Measurements from ENCODE around the gene TCP11X2.
A peak's percentile ranks its signal among the peaks of the same experiment; 100 is the strongest.
"Not testable (repeated sequence)": the region's sequence is repeated elsewhere in the genome, so short reads cannot be mapped to it uniquely, and the experiment has no call there.

The TCP11X2 gene

DNA sequence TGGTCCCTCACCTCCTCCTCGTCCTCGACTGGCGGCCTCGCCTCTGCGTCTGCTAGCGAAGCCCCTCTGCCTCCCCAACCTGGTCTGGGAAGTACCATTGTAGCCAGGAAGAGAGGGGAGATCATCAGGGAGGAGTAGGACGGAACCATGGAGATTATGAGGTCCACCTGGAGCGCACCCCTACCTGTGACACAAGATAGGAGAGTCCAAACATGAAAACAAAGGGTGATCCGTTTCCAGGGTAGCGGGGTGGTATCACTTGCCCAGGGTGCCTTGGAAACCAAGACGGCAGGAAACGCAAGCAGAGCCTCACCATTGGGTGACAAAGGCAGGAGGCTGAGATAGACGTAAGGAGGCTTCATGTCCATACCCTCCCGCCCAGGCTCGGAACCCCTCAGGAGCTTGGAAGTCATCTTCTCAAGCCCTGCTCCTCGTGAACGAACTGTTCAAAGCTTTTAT is at the start of gene TCP11X2:
Gene TCP11X2 (minus strand): TSS at position 51 of the 459 bp plus-strand sequence.
- DNase-seq = not testable (repeated sequence)

DNA sequence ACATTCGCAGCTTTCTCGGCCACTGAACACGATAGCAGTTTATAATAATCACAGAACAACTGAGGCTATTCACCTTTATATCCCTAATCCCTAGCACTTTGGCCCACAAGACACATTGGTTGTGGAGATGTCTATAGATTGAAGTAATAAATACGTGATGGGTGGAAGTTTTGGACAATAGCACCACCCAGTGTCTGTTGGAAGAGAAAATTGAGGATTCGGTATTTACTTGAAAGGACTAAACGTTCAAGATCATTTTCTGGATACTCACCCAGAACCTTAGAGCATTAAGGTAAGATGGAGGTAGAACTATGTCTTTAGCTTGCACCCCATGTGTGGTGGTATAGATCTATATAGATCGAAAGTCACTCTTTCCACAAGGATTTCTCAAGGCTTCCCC is 45.7 kb upstream of the TCP11X2 start:
- no peak for DNase-seq

DNA sequence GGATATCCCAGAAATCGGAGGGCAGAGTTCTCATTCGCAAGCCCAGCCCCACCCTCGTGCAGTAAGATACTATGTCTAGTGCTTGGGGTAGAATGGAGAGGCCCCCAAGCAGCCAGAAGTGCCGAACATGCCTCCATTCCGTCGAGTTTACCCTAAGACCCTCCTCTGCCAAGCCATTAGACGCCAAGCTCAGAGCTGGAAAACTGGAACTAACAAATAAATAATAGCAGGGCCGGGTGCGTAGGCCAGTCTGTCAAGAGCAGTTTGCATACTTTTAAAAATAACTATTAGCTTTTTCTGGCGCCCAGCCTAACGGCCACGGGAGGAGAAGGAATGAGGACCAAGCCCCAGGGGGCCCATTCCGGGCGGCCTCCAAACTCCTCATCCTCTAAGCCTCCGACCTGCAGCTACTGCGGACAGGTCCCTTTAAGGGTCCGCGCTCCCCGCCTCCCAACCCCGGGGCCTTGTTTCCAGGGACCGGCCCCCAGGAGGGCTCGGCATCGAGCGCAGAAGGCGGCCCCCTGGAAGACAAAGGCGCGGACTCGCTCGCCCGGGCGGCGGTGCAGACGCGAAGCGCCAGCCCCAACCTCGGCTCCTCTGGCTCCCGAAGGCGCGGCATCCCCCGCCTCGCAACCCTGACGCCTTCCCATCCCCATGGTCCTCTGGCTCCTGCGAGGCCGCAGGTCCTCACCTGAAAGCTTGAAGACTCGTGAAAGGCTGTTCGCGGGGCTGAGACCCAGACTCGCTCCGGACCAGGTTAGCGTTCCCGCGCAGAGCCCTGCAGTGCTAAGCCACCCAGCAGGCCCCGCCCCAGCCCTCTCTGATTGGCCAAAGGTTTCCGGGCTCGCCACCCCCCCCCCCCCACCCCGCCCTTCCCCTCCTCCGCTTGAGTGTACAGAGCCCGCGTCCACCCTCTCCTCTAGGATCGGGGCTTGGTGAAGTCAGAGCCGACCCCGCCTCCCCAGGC is 44.6 kb upstream of the TCP11X2 start, which contains the start of gene TMSB15A:
Gene TMSB15A (minus strand): TSS at position 765 of the 967 bp plus-strand sequence.
- peak; percentile 46 for DNase-seq

DNA sequence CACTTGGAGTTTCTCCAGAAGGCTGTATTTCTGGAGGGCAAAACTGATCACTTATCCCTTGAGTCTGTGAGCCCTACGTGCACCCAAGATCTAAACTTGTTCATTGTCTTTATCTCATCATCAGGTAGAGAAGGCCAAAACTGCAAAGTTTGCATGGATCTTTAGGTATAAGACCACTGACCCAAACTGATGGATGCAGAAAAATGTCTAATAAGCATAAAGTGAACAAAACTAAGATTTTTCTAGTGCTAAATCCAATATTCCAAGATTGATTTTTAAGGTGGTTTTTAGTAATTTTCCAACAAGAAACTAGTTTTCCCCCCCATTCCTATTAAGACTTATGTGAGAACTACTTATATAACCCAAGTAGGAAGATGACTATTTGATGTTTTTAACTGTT is 42.9 kb upstream of the TCP11X2 start:
- no peak for DNase-seq

DNA sequence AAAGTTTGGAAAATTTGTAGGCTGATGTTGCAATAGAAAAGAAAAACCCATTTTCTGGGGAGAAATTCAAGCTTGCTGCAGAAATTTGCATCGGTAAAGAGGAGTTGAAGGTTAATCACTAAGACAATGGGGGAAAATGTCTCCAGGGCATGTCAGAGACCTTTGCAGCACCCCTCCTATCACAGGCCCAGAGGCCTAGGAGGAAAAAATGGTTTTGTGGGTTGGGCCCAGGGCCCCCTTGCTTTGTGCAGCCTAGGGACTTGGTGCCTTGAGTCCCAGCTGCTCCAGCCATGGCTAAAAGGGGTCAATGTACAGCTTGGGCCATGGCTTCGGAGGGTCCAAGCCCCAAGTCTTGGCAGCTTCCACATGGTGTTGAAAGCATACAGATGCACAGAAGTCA is 27.1 kb upstream of the TCP11X2 start:
- no peak for DNase-seq

DNA sequence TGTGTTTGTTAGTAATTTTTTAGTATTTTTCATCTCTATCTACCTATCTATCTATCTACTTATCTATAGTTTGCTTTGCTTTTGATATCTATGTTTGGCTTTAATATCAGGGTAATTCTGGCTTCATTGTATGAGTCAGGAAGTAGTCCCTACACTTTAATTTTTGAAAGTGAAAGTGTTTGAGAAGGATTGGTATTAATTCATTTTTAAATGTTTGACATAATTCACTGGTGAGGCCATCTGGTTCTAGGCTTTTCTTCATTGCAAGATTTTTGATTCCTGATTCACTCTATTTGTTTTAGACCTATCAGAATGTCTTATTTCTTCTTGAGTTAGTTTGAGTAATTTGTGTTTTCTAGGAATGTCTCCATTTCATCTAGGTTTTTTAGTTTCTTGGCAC is 20.2 kb upstream of the TCP11X2 start:
- no peak for DNase-seq

DNA sequence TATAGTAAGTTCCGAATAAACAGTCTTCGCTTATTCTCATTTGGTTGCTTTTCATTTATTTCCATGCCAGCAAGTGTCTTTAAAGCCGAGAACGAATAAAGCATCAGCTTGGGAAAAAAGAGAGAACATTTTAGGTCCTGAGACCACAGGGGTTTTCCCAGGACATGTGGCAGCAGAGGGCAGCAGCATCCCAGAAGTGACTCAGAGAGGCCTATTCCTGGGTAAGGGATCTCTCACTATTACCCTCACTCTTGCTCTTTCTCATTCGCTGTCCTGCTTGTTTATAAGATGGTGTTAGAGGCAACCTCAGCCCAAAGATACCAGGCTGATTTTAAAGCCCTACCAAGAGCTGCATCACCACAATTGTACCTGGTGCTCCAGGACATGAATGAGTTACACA is 7.2 kb upstream of the TCP11X2 start:
- not testable (repeated sequence) for DNase-seq

DNA sequence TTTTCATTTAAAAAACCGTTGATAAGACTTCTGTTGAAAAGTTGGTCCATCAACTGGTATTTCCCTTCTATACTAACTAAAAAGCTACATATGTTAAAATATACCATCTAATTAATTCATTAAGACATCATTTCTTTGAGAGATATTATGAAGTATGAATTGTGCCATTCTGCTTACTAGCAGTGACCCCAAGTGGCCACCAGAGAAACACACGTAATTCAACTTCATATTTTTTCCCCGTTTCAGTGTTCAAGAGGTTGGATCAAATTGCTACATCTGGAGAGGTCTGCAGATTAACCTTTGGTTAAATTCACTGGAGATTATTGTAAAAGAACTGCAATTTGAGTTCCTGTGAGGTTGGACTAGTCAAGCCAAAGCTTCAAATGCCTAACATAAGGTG is 1.4 kb downstream of the TCP11X2 start:
- DNase-seq = not testable (repeated sequence)

DNA sequence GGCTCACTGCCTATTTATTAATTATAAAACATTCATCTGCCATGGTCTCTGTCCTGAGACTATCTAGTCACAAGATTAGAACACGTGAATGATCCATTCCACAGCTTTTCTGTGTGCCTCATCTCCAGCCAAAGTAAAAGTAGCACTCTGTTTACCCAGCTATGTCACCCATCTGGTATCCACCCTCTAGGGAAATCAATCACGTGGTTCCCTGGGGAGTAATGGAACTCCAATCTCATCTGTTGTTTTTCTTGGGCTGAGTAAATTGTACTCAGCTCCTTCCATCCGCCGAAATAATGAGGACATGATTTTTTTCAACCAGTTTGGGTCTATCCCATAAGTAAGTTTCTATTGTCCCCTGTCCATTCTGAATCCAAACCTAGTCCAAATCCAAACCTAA is 13.0 kb downstream of the TCP11X2 start:
- DNase-seq = not testable (repeated sequence)

DNA sequence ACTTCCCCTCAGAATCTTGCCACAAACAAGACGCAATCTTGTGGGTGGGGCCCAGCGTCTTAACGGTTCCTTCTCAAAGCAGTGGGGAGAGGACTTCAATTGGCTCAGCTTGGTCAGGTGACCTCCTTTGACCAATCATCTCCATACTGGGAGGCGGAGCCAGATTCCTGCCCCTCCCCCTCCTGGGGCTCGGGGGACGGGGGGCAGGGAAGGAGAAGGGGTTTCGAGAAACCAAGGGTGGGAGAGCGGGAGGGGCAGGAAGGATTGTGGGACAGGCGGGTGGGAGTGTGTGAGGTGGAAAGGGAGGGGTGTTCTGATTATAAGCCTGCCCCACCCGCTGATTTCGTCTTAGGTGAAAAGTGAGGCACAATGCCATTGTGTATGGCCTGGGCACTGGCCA is 31.7 kb downstream of the TCP11X2 start, which contains the start of gene NXF2B:
Gene NXF2B (minus strand): TSS at position 101 of the 400 bp plus-strand sequence. CDS start 59,972 bp downstream, outside the sequence.
- DNase-seq = not testable (repeated sequence)

DNA sequence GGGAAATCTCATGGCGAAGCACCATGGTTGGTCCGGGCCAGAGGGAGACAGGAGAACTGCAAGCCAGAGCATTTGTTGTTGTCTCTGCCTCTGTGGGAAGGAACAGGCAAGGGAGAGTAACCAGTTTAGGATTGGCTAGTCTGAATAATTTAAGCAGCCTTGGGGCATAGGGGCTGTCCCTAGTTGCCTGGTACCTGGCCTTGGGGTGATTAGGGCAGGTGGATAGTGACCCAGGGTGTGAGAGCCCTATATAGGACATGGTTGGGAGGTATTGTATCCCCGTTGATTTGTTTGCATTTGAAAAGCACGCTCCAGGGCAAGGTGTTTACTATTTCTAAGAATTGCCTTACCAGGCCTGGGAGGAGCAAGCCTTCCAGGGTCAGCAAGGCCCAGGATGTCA is 57.1 kb downstream of the TCP11X2 start:
- DNase-seq = not testable (repeated sequence)

Data from T1000 (cell line).